ENCODE data around the gene UHMK1.
"Not testable (repeated sequence)": the region's sequence is repeated elsewhere in the genome, so short reads cannot be mapped to it uniquely, and the experiment has no call there.

The UHMK1 gene

GRCh38 chr1:162566870-162567269, 69.3 kb downstream of the UHMK1 start:
- DNase-seq = no peak

GRCh38 chr1:162568802-162569201, 71.2 kb downstream of the UHMK1 start:
- no peak for DNase-seq

GRCh38 chr1:162570718-162571117, 73.1 kb downstream of the UHMK1 start:
- DNase-seq = no peak

- not testable (repeated sequence) for DNase-seq
These were observed 73.5 kb downstream of the UHMK1 start for GRCh38 chr1:162571121-162571520.

- DNase-seq = no peak
These were observed 74.1 kb downstream of the UHMK1 start for GRCh38 chr1:162571696-162572095.

- no peak for DNase-seq
These were observed 75.5 kb downstream of the UHMK1 start for GRCh38 chr1:162573136-162573535.

GRCh38 chr1:162578071-162578700, 80.6 kb downstream of the UHMK1 start:
- no peak for DNase-seq

GRCh38 chr1:162578936-162579335, 81.3 kb downstream of the UHMK1 start:
- DNase-seq = no peak

All from NCI-H1048 (cell line).